HepG2 (cell line): ENCODE measurements around the gene MGST1. TPM values are rescaled to one million over a fixed set of nuclear protein-coding genes. Genes with fewer than 3 reads are reported as not detected.

Source experiments
- CBFB ChIP-seq: sonication (generic); formaldehyde crosslinking; IDR thresholded peaks from 2 replicates; pipeline ENCODE4 v1.4.0; 2020; ENCODE audit warnings: missing genetic modification reagents
- HOXA5 ChIP-seq: sonication (generic); formaldehyde crosslinking; IDR thresholded peaks from 2 replicates; pipeline ENCODE4 v1.4.0; 2020; ENCODE audit warnings: missing genetic modification reagents
- KAT8 ChIP-seq: IDR thresholded peaks from 2 replicates; pipeline ENCODE4 v1.6.1; 2016; ENCODE audit warnings: missing genetic modification reagents, missing compliant biosample characterization
- NFYB ChIP-seq: sonication (generic); formaldehyde crosslinking; IDR thresholded peaks from 2 replicates; pipeline ENCODE4 v1.4.0; 2020; ENCODE audit warnings: missing genetic modification reagents
- PHB2 ChIP-seq: fragments of 450-650 bp; IDR thresholded peaks from 2 replicates; pipeline ENCODE4 v1.6.1; 2018; ENCODE audit not compliant: partially characterized antibody
- PLRG1 ChIP-seq: fragments of 450-650 bp; conservative IDR thresholded peaks from 2 replicates; pipeline ENCODE4 v1.6.1; 2016
- POGZ ChIP-seq: sonication (generic); formaldehyde crosslinking; IDR thresholded peaks from 2 replicates; pipeline ENCODE4 v1.4.0; 2020; ENCODE audit warnings: mild to moderate bottlenecking, missing genetic modification reagents
- RNF2 ChIP-seq: fragments of 450-650 bp; conservative IDR thresholded peaks from 2 replicates; pipeline ENCODE4 v1.6.1; 2016; ENCODE audit warnings: low read depth
- SRSF1 ChIP-seq: fragments of 200-400 bp; formaldehyde crosslinking; optimal IDR thresholded peaks from 2 replicates; pipeline ENCODE3; 2017; ENCODE audit warnings: mild to moderate bottlenecking, low read depth, low read length, moderate library complexity
- THYN1 ChIP-seq: sonication (generic); formaldehyde crosslinking; IDR thresholded peaks from 2 replicates; pipeline ENCODE4 v1.8.1; 2023; ENCODE audit warnings: low read depth, mild to moderate bottlenecking, moderate library complexity, missing genetic modification reagents, borderline replicate concordance
- ZKSCAN8 ChIP-seq: IDR thresholded peaks from 2 replicates; pipeline ENCODE4 v1.6.1; 2016; ENCODE audit warnings: borderline replicate concordance, missing genetic modification reagents, missing compliant biosample characterization
- ZNF234 ChIP-seq: sonication (generic); formaldehyde crosslinking; conservative IDR thresholded peaks from 2 replicates; pipeline ENCODE4 v1.5.1; 2020; ENCODE audit warnings: mild to moderate bottlenecking, missing genetic modification reagents
- ZNF274 ChIP-seq: sonication (generic); formaldehyde crosslinking; IDR thresholded peaks from 2 replicates; pipeline ENCODE4 v1.5.1; 2020; ENCODE audit warnings: mild to moderate bottlenecking, missing genetic modification reagents
- ZNF33A ChIP-seq: sonication (generic); formaldehyde crosslinking; IDR thresholded peaks from 2 replicates; pipeline ENCODE4 v1.5.1; 2020; ENCODE audit warnings: missing genetic modification reagents, mild to moderate bottlenecking, moderate library complexity, borderline replicate concordance
- ZNF383 ChIP-seq: sonication (generic); formaldehyde crosslinking; IDR thresholded peaks from 2 replicates; pipeline ENCODE4 v1.4.0; 2020; ENCODE audit warnings: missing genetic modification reagents, mild to moderate bottlenecking, borderline replicate concordance
- ZNF777 ChIP-seq: sonication (generic); formaldehyde crosslinking; IDR thresholded peaks from 2 replicates; pipeline ENCODE4 v1.4.0; 2020; ENCODE audit warnings: missing genetic modification reagents
- ZNF788 ChIP-seq: sonication (generic); formaldehyde crosslinking; IDR thresholded peaks from 2 replicates; pipeline ENCODE4 v1.5.0; 2020; ENCODE audit warnings: mild to moderate bottlenecking, missing genetic modification reagents, borderline replicate concordance
- ZSCAN9 ChIP-seq: IDR thresholded peaks from 2 replicates; pipeline ENCODE4 v1.6.1; 2016; ENCODE audit warnings: borderline replicate concordance
- polyA plus RNA-seq, 8 experiments: library from polyadenylated mRNA; depleted of rRNA in 3 of 8; stranded (reverse) in 7 of 8; unstranded in 1 of 8; fragments of >200 nt; fragmentation: Illumina TruSeq in 4 of 8; extraction: Trizol in 4 of 8; gene quantifications; 2 replicates each; pipeline versions ENCODE4 v1.2.1 to v1.2.3, GENCODE V29; 2011 to 2016; ENCODE audit warnings: low read depth in 4 of 8, missing spikeins in 1 of 8, mixed read lengths in 1 of 8; ENCODE audit not compliant: insufficient read depth in 1 of 8
- total RNA-seq, 5 experiments: library from RNA; depleted of rRNA; stranded (reverse); fragments of >200 nt; fragmentation: Illumina TruSeq; extraction: Trizol; gene quantifications; 2 replicates each; pipeline ENCODE4 v1.2.3, GENCODE V29; 2016; ENCODE audit warnings: low read depth in 1 of 5
- TF ChIP-seq, protein P1 (sequence below): sonication (generic); formaldehyde crosslinking; IDR thresholded peaks from 2 replicates; pipeline ENCODE4 v1.8.1; 2022; ENCODE audit warnings: low read depth, mild to moderate bottlenecking, missing genetic modification reagents
- TF ChIP-seq, protein P2 (sequence below): sonication (generic); formaldehyde crosslinking; conservative IDR thresholded peaks from 2 replicates; pipeline ENCODE4 v1.4.0; 2020; ENCODE audit warnings: missing genetic modification reagents
- TF ChIP-seq, protein P3 (sequence below): sonication (generic); formaldehyde crosslinking; IDR thresholded peaks from 2 replicates; pipeline ENCODE4 v1.5.1; 2020; ENCODE audit warnings: mild to moderate bottlenecking, missing genetic modification reagents, borderline replicate concordance
- TF ChIP-seq, protein P4 (sequence below): sonication (generic); formaldehyde crosslinking; IDR thresholded peaks from 2 replicates; pipeline ENCODE4 v1.4.0; 2020; ENCODE audit warnings: mild to moderate bottlenecking, missing genetic modification reagents
- TF ChIP-seq, protein P5 (sequence below): IDR thresholded peaks from 2 replicates; pipeline ENCODE4 v1.6.1; 2012; ENCODE audit warnings: inconsistent platforms

MGST1 gene
- total and polyA plus RNA-seq, 2 of the 13 experiments (the other 11 are each of a cell fraction or from before 2014, with no cell fraction given): 119 to 152 TPM

DNA sequence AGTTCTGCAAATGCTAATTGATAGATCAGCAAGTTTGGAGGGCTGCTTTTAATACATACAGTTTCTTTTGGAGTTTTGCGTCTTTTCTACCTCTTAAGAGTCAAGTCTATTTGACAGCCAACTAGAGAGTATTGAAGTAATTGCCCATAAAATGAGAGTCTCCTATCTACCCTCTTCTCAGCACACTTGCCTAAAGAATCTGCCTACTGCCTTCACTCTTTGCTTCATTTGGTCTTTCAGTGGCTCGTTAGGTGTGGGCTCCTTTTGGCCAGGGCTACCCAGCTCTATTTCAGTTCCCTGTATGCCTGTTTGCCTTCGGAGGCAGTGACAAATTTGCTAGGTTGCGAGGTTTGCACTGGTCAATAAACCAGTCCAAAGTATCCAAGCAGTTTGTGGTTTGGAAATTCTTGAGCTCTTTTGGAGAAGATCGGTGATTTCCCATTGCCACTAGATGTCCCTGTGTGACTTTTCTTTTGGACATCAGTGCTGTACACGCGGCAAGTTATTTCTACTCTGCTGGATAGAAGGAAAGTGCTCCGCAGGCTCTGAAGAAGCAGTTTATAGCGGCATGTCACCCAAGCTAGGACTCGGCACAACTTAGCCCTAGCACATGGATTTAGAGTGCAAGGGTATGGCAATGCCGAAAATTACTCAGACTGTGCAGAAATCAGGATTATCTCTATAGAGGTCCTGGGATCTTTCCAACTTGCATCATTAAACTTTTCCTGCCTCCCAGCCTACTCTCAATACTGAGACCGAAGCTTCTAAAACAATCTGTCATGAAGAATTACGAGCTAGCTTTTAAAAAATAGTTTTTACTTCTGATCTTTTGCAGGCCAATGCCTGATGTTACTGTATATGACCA is 38.6 kb downstream of the MGST1 start (continued):
- TF ChIP-seq, protein P1, sequence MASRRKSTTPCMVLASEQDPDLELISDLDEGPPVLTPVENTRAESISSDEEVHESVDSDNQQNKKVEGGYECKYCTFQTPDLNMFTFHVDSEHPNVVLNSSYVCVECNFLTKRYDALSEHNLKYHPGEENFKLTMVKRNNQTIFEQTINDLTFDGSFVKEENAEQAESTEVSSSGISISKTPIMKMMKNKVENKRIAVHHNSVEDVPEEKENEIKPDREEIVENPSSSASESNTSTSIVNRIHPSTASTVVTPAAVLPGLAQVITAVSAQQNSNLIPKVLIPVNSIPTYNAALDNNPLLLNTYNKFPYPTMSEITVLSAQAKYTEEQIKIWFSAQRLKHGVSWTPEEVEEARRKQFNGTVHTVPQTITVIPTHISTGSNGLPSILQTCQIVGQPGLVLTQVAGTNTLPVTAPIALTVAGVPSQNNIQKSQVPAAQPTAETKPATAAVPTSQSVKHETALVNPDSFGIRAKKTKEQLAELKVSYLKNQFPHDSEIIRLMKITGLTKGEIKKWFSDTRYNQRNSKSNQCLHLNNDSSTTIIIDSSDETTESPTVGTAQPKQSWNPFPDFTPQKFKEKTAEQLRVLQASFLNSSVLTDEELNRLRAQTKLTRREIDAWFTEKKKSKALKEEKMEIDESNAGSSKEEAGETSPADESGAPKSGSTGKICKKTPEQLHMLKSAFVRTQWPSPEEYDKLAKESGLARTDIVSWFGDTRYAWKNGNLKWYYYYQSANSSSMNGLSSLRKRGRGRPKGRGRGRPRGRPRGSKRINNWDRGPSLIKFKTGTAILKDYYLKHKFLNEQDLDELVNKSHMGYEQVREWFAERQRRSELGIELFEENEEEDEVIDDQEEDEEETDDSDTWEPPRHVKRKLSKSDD (CRISPR knock-in tag): no peak
- TF ChIP-seq ZSCAN9 (CRISPR knock-in tag) (no peak), ZNF234 (CRISPR knock-in tag) (no peak), RNF2 (no peak), ZNF788 (CRISPR knock-in tag) (no peak), NFYB (CRISPR knock-in tag) (no peak), KAT8 (CRISPR knock-in tag) (peak; percentile 47; the same call in 1 of the 2 replicates), THYN1 (CRISPR knock-in tag) (no peak), PLRG1 (no peak), ZNF33A (CRISPR knock-in tag) (no peak), PHB2 (no peak), ZNF777 (no peak), POGZ (CRISPR knock-in tag) (peak; percentile 39; the same call in 1 of the 2 replicates), ZNF383 (no peak), ZNF274 (CRISPR knock-in tag) (no peak), ZKSCAN8 (no peak), HOXA5 (CRISPR knock-in tag) (peak; percentile 25; the same call in 1 of the 2 replicates), SRSF1 (no peak), CBFB (CRISPR knock-in tag) (0 out of 2 replicates have a peak, but pooled peaks have one; percentile 63)
- TF ChIP-seq, protein P2, sequence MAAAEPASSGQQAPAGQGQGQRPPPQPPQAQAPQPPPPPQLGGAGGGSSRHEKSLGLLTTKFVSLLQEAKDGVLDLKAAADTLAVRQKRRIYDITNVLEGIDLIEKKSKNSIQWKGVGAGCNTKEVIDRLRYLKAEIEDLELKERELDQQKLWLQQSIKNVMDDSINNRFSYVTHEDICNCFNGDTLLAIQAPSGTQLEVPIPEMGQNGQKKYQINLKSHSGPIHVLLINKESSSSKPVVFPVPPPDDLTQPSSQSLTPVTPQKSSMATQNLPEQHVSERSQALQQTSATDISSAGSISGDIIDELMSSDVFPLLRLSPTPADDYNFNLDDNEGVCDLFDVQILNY (CRISPR knock-in tag): no peak
- TF ChIP-seq, protein P3, sequence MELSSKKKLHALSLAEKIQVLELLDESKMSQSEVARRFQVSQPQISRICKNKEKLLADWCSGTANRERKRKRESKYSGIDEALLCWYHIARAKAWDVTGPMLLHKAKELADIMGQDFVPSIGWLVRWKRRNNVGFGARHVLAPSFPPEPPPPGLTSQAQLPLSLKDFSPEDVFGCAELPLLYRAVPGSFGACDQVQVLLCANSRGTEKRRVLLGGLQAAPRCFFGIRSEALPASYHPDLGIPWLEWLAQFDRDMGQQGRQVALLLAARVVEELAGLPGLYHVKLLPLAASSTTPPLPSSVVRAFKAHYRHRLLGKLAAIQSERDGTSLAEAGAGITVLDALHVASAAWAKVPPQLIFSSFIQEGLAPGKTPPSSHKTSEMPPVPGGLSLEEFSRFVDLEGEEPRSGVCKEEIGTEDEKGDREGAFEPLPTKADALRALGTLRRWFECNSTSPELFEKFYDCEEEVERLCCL (CRISPR knock-in tag): no peak
- TF ChIP-seq, protein P4, sequence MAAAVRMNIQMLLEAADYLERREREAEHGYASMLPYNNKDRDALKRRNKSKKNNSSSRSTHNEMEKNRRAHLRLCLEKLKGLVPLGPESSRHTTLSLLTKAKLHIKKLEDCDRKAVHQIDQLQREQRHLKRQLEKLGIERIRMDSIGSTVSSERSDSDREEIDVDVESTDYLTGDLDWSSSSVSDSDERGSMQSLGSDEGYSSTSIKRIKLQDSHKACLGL (CRISPR knock-in tag): no peak
- TF ChIP-seq, protein P5, sequence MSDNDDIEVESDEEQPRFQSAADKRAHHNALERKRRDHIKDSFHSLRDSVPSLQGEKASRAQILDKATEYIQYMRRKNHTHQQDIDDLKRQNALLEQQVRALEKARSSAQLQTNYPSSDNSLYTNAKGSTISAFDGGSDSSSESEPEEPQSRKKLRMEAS: 0 out of 2 replicates have a peak, but pooled peaks have one; percentile 12
